Measurements from ENCODE around the gene MARK1.

The MARK1 gene

GRCh38 chr1:220527908-220528678 lies at the start of gene MARK1:
Gene MARK1 (plus strand): TSS chr1:220528136. CDS start chr1:220528823, 687 bp downstream.
- no peak for TF ChIP-seq CTCF (IDR thresholded peaks at IDR 0.05; ENCODE audit: low read depth, low read length, missing control alignments)
- no peak for DNase-seq (ENCODE audit: low read depth)
- peak within 1 kb of the TSS; percentile 85 for H3K4me3 ChIP-seq (ENCODE audit: low read depth, low read length)

GRCh38 chr1:220483700-220484099 lies 44.2 kb upstream of the MARK1 start:
- DNase-seq (ENCODE audit: low read depth) = no peak
- TF ChIP-seq CTCF (IDR thresholded peaks at IDR 0.05; ENCODE audit: low read depth, low read length, missing control alignments) = no peak
- H3K4me3 ChIP-seq (ENCODE audit: low read depth, low read length) = no peak overlapping the region

- DNase-seq (ENCODE audit: low read depth) = no peak
- no peak overlapping the region for H3K4me3 ChIP-seq (ENCODE audit: low read depth, low read length)
- TF ChIP-seq CTCF (IDR thresholded peaks at IDR 0.05; ENCODE audit: low read depth, low read length, missing control alignments) = no peak
Measured at GRCh38 chr1:220484135-220484534, 43.8 kb upstream of the MARK1 start.

GRCh38 chr1:220485131-220485530 lies 42.8 kb upstream of the MARK1 start:
- TF ChIP-seq CTCF (IDR thresholded peaks at IDR 0.05; ENCODE audit: low read depth, low read length, missing control alignments) = no peak
- H3K4me3 ChIP-seq (ENCODE audit: low read depth, low read length) = no peak overlapping the region
- DNase-seq (ENCODE audit: low read depth) = no peak

GRCh38 chr1:220485791-220486190 lies 42.1 kb upstream of the MARK1 start:
- TF ChIP-seq CTCF (IDR thresholded peaks at IDR 0.05; ENCODE audit: low read depth, low read length, missing control alignments) = no peak
- DNase-seq (ENCODE audit: low read depth) = no peak
- H3K4me3 ChIP-seq (ENCODE audit: low read depth, low read length) = no peak overlapping the region

GRCh38 chr1:220487297-220487820 lies 40.6 kb upstream of the MARK1 start:
- no peak for DNase-seq (ENCODE audit: low read depth)
- no peak for TF ChIP-seq CTCF (IDR thresholded peaks at IDR 0.05; ENCODE audit: low read depth, low read length, missing control alignments)
- no peak overlapping the region for H3K4me3 ChIP-seq (ENCODE audit: low read depth, low read length)

GRCh38 chr1:220491891-220492290 lies 36.0 kb upstream of the MARK1 start:
- no peak overlapping the region for H3K4me3 ChIP-seq (ENCODE audit: low read depth, low read length)
- DNase-seq (ENCODE audit: low read depth) = no peak
- no peak for TF ChIP-seq CTCF (IDR thresholded peaks at IDR 0.05; ENCODE audit: low read depth, low read length, missing control alignments)
